Activated naive CD4-positive, alpha-beta T cell treated with Interleukin-2 at 50 U/mL for 16 hours (primary cell): ENCODE data around the gene HORMAD2.
"Not testable (repeated sequence)": the region's sequence is repeated elsewhere in the genome, so short reads cannot be mapped to it uniquely, and the experiment has no call there.

Experiments used
- DNase-seq: peaks from one replicate; pipeline ENCODE4 v3.0.0-alpha.2; 2020

The HORMAD2 gene

GRCh38 chr22:30214703-30215407 lies 134.6 kb downstream of the HORMAD2 start:
- DNase-seq = no peak

GRCh38 chr22:30216272-30216671 lies 136.0 kb downstream of the HORMAD2 start:
- not testable (repeated sequence) for DNase-seq

GRCh38 chr22:30216710-30217109 lies 136.4 kb downstream of the HORMAD2 start:
- no peak for DNase-seq

- DNase-seq = no peak
Measured at GRCh38 chr22:30217698-30218560, 137.7 kb downstream of the HORMAD2 start.

- DNase-seq = no peak
Measured at GRCh38 chr22:30219049-30219654, 138.9 kb downstream of the HORMAD2 start.

GRCh38 chr22:30219668-30220278 lies 139.5 kb downstream of the HORMAD2 start:
- DNase-seq = no peak

- DNase-seq = no peak
Measured at GRCh38 chr22:30220338-30221012, 140.2 kb downstream of the HORMAD2 start.

- peak; percentile 57 for DNase-seq
Measured at GRCh38 chr22:30221121-30221992, 141.1 kb downstream of the HORMAD2 start.

GRCh38 chr22:30222321-30222720 lies 142.1 kb downstream of the HORMAD2 start:
- DNase-seq = no peak

- DNase-seq = no peak
Measured at GRCh38 chr22:30223303-30223702, 143.0 kb downstream of the HORMAD2 start.

GRCh38 chr22:30224161-30224857 lies 144.0 kb downstream of the HORMAD2 start:
- no peak for DNase-seq

GRCh38 chr22:30225220-30225927 lies 145.1 kb downstream of the HORMAD2 start:
- no peak for DNase-seq

- DNase-seq = no peak
Measured at GRCh38 chr22:30226192-30226832, 146.0 kb downstream of the HORMAD2 start.
